ENCODE measurements around the gene CLTC. TPM values are rescaled to one million over a fixed set of nuclear protein-coding genes. Genes with fewer than 3 reads are reported as not detected.
A peak's percentile ranks its signal among the peaks of the same experiment; 100 is the strongest.

Gene CLTC
- total and polyA plus RNA-seq, 2 donors (not counting 1 experiment from before 2014, with no cell fraction given) = 25.9 to 114 TPM

DNA sequence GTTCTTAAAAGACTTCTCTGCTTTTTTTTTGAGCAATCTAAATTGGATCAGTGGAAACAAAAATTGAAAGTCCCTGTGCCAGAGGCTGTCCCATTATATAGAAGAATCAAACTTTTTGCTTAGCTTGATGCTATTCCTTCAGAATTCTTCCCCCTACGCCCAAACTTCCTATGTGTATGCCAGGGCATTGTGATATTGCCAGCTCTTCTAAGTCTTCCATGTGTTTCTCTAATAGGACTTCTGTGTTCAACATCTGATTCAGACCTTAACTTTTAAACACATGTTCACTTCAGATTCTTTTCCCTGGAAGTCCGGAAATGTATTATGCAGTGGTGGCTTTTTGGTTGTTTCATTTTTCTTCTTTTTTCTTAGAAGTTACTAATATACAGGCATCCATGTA lies 68.8 kb downstream of the CLTC start:
- peak overlapping the region in 1 of 2 donors; percentile 12 for H3K27ac ChIP-seq (ENCODE audit: low read length in 2 of 2)
- ATAC-seq (ENCODE audit: low read depth) (no peak), DNase-seq (no peak)
- H4K20me1 ChIP-seq (ENCODE audit: control insufficient read depth, insufficient read depth, low read length, poor library complexity, severe bottlenecking) = peaks cover 4% of the 10 kb centered on the region
- Mint-ChIP-seq H3K9me3 (ENCODE audit: insufficient read depth) (no peaks in the 10 kb centered on the region), H3K27ac (no peak overlapping the region), H3K27me3 (no peaks in the 10 kb centered on the region), H3K4me3 (no peak overlapping the region), H3K4me1 (peaks cover 9% of the 10 kb centered on the region)
- H3K36me3 ChIP-seq (replicated peaks in 1 of 2; ENCODE audit: control extremely low read depth in 1 of 2, control insufficient read depth in 1 of 2, extremely low read depth in 1 of 2, insufficient read depth in 2 of 2, low read length in 1 of 2) = peaks cover 30 to 78% of the 10 kb centered on the region in 2 experiments
- H3K9me3 ChIP-seq (ENCODE audit: control extremely low read depth in 1 of 3, control insufficient read depth in 2 of 3, insufficient read depth in 1 of 3, low read length in 2 of 3) = no peaks in the 10 kb centered on the region
- H2AFZ ChIP-seq (ENCODE audit: insufficient read depth, low read depth, low read length, poor library complexity, severe bottlenecking) = no peak overlapping the region
- intact Hi-C loops (cut with micrococcal nuclease) = no loop called here
- POLR2A ChIA-PET = no interaction called here
- H3K4me2 ChIP-seq (replicated peaks; ENCODE audit: low read depth, low read length, poor library complexity, severe bottlenecking) = no peak overlapping the region
- WGBS (ENCODE audit: insufficient coverage) = no CpG with 5 or more reads among the region's 2 CpGs
- TF ChIP-seq, protein P1, sequence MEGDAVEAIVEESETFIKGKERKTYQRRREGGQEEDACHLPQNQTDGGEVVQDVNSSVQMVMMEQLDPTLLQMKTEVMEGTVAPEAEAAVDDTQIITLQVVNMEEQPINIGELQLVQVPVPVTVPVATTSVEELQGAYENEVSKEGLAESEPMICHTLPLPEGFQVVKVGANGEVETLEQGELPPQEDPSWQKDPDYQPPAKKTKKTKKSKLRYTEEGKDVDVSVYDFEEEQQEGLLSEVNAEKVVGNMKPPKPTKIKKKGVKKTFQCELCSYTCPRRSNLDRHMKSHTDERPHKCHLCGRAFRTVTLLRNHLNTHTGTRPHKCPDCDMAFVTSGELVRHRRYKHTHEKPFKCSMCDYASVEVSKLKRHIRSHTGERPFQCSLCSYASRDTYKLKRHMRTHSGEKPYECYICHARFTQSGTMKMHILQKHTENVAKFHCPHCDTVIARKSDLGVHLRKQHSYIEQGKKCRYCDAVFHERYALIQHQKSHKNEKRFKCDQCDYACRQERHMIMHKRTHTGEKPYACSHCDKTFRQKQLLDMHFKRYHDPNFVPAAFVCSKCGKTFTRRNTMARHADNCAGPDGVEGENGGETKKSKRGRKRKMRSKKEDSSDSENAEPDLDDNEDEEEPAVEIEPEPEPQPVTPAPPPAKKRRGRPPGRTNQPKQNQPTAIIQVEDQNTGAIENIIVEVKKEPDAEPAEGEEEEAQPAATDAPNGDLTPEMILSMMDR (IDR thresholded peaks at IDR 0.05) = no peak
- no peak for TF ChIP-seq EZH2 (IDR thresholded peaks at IDR 0.05; ENCODE audit: borderline replicate concordance, insufficient read depth, low read depth, low read length, poor library complexity, severe bottlenecking)
- H3K79me2 ChIP-seq (ENCODE audit: control insufficient read depth, insufficient read depth, low read length) = peaks cover 26% of the 10 kb centered on the region
- CTCF ChIA-PET = interaction anchor here (0.8 to 1.1 kb wide), 3 partner anchors 10 to 26 kb away, joined by 3 read pairs; no protein-coding TSS in a partner anchor
- no peak overlapping the region for H3K4me3 ChIP-seq (ENCODE audit: control extremely low read depth in 1 of 5, extremely low read depth in 1 of 5, insufficient read depth in 1 of 5, low read depth in 2 of 5, low read length in 4 of 5)
- H3K9ac ChIP-seq (ENCODE audit: low read length) = no peak overlapping the region
- H3K27me3 ChIP-seq (replicated peaks in 1 of 4; ENCODE audit: control extremely low read depth in 1 of 4, control insufficient read depth in 3 of 4, insufficient read depth in 4 of 4, low read length in 3 of 4) = no peaks in the 10 kb centered on the region
- no peaks in the 10 kb centered on the region for H3K4me1 ChIP-seq (ENCODE audit: control insufficient read depth in 2 of 2, insufficient read depth in 2 of 2, low read length in 2 of 2)

DNA sequence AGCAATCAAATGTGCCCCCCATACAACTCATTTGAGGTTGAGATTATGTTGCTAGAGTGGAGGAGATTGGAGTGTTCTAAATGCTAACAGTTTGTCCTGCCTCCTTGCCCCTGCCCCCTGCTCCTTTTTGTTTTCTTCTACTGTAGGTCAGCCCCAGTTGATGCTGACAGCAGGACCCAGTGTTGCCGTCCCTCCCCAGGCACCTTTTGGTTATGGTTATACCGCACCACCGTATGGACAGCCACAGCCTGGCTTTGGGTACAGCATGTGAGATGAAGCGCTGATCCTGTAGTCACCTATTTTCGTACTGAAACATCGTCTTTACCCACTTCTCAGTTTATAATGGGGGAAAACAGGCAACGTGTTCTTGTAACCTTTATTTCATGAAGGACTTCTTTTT lies 73.9 kb downstream of the CLTC start:
- H3K27me3 Mint-ChIP-seq = no peaks in the 10 kb centered on the region
- no peak overlapping the region for H3K9ac ChIP-seq (ENCODE audit: low read length)
- H3K9me3 ChIP-seq (ENCODE audit: control extremely low read depth in 1 of 3, control insufficient read depth in 2 of 3, insufficient read depth in 1 of 3, low read length in 2 of 3) = no peaks in the 10 kb centered on the region
- WGBS (ENCODE audit: insufficient coverage) = 100% methylated on average over 6 of the region's 7 CpGs
- DNase-seq = no peak
- H3K4me2 ChIP-seq (replicated peaks; ENCODE audit: low read depth, low read length, poor library complexity, severe bottlenecking) = no peak overlapping the region
- H3K79me2 ChIP-seq (ENCODE audit: control insufficient read depth, insufficient read depth, low read length) = peaks cover 37% of the 10 kb centered on the region
- intact Hi-C loops (cut with micrococcal nuclease) = no loop called here
- ChIA-PET CTCF (no interaction called here), POLR2A (no interaction called here)
- H3K36me3 ChIP-seq (replicated peaks in 1 of 2; ENCODE audit: control extremely low read depth in 1 of 2, control insufficient read depth in 1 of 2, extremely low read depth in 1 of 2, insufficient read depth in 2 of 2, low read length in 1 of 2) = peaks cover 31 to 78% of the 10 kb centered on the region in 2 experiments
- ATAC-seq (ENCODE audit: low read depth) = no peak
- H4K20me1 ChIP-seq (ENCODE audit: control insufficient read depth, insufficient read depth, low read length, poor library complexity, severe bottlenecking) = peaks cover 22% of the 10 kb centered on the region
- no peak overlapping the region for H3K27ac Mint-ChIP-seq
- TF ChIP-seq, protein P1 (IDR thresholded peaks at IDR 0.05) = no peak
- TF ChIP-seq EZH2 (IDR thresholded peaks at IDR 0.05; ENCODE audit: borderline replicate concordance, insufficient read depth, low read depth, low read length, poor library complexity, severe bottlenecking) = no peak
- H3K4me3 ChIP-seq (ENCODE audit: control extremely low read depth in 1 of 5, extremely low read depth in 1 of 5, insufficient read depth in 1 of 5, low read depth in 2 of 5, low read length in 4 of 5) = no peak overlapping the region
- no peaks in the 10 kb centered on the region for H3K4me1 ChIP-seq (ENCODE audit: control insufficient read depth in 2 of 2, insufficient read depth in 2 of 2, low read length in 2 of 2)
- H3K27me3 ChIP-seq (replicated peaks in 1 of 4; ENCODE audit: control extremely low read depth in 1 of 4, control insufficient read depth in 3 of 4, insufficient read depth in 4 of 4, low read length in 3 of 4) = no peaks in the 10 kb centered on the region
- peaks cover 13% of the 10 kb centered on the region for H3K4me1 Mint-ChIP-seq
- H3K9me3 Mint-ChIP-seq (ENCODE audit: insufficient read depth) = no peaks in the 10 kb centered on the region
- no peak overlapping the region for H2AFZ ChIP-seq (ENCODE audit: insufficient read depth, low read depth, low read length, poor library complexity, severe bottlenecking)
- no peak overlapping the region for H3K4me3 Mint-ChIP-seq
- H3K27ac ChIP-seq (ENCODE audit: low read length in 2 of 2) = no peak overlapping the region
